ENCODE results near the gene KRTAP2-3. TPM values are rescaled to one million over a fixed set of nuclear protein-coding genes. Genes with fewer than 3 reads are reported as not detected.
"Not testable (repeated sequence)": the region's sequence is repeated elsewhere in the genome, so short reads cannot be mapped to it uniquely, and the experiment has no call there.

The KRTAP2-3 gene
- total RNA-seq, 1 donor from 2014 or later, result not detected

DNA sequence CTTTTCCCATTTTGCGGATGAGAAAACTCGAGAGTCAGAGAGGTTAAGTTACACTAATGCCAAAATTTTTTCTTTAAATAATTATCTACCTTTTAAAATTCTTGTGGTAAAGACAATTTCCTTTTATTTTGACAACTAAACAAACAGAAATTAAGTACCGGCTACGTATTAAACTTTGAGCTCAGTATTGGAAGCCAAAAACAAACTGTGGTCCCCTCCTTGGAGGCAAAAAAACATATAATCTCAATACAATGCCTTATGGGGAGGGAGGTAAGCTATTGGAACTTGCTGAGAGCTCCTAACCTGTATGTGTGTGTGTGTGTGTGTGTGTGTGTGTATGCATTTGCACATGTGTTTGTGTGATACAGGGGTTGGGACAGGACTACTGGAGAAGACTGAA, 3.5 kb upstream of the KRTAP2-3 start:
- DNase-seq (ENCODE audit: low spot score), result no peak
- Mint-ChIP-seq H3K4me1 (ENCODE audit: low read depth) (no peaks in the 10 kb centered on the region), H3K27me3 (ENCODE audit: low read depth) (peaks cover 34% of the 10 kb centered on the region), H3K36me3 (ENCODE audit: low read depth) (no peaks in the 10 kb centered on the region), H3K27ac (no peak overlapping the region), H3K9me3 (no peaks in the 10 kb centered on the region), H3K4me3 (ENCODE audit: low read depth) (no peak overlapping the region)
- intact Hi-C loops (cut with micrococcal nuclease), result no loop called here

- Mint-ChIP-seq H3K9me3 (peaks cover 5% of the 10 kb centered on the region), H3K27ac (no peak overlapping the region), H3K36me3 (ENCODE audit: low read depth) (no peaks in the 10 kb centered on the region), H3K27me3 (ENCODE audit: low read depth) (peaks cover 35% of the 10 kb centered on the region), H3K4me3 (ENCODE audit: low read depth) (no peak overlapping the region), H3K4me1 (ENCODE audit: low read depth) (no peaks in the 10 kb centered on the region)
- intact Hi-C loops (cut with micrococcal nuclease), result no loop called here
- no peak for DNase-seq (ENCODE audit: low spot score)
Observed at GRCh38 chr17:41061964-41062363, 2.0 kb upstream of the KRTAP2-3 start.

GRCh38 chr17:41059276-41060051, 450 bp downstream of the KRTAP2-3 start:
- H3K27me3 Mint-ChIP-seq (ENCODE audit: low read depth), result peaks cover 35% of the 10 kb centered on the region
- intact Hi-C loops (cut with micrococcal nuclease); H3K9me3 Mint-ChIP-seq; H3K4me3 Mint-ChIP-seq (ENCODE audit: low read depth); H3K27ac Mint-ChIP-seq; DNase-seq (ENCODE audit: low spot score); H3K4me1 Mint-ChIP-seq (ENCODE audit: low read depth); H3K36me3 Mint-ChIP-seq (ENCODE audit: low read depth): not testable (repeated sequence)

DNA sequence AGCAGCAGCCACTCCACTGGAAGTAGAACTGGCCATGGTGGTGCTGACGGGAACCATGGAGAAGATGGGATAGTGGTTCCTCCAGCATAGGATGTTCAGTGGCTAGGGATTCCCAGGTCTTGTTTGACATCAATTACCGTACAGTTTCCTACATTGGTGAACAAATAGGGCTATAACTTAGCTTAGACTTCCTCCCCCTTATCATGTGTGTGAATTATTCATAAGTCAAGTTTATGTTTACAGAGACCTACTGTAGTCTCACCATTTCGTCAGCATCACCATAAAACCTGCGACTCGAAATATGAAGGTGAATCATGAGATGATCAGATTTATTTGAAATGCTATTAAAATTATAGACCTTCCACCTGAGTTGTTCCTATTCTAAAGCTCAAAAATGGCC, 1.2 kb downstream of the KRTAP2-3 start:
- H3K36me3 Mint-ChIP-seq (ENCODE audit: low read depth), result no peaks in the 10 kb centered on the region
- H3K9me3 Mint-ChIP-seq, result peaks cover 5% of the 10 kb centered on the region
- no peak overlapping the region for H3K27ac Mint-ChIP-seq
- H3K4me3 Mint-ChIP-seq (ENCODE audit: low read depth), result no peak overlapping the region
- DNase-seq (ENCODE audit: low spot score), result no peak
- no peaks in the 10 kb centered on the region for H3K4me1 Mint-ChIP-seq (ENCODE audit: low read depth)
- peaks cover 34% of the 10 kb centered on the region for H3K27me3 Mint-ChIP-seq (ENCODE audit: low read depth)
- intact Hi-C loops (cut with micrococcal nuclease), result no loop called here

- intact Hi-C loops (cut with micrococcal nuclease), result no loop called here
- Mint-ChIP-seq H3K9me3 (peaks cover 5% of the 10 kb centered on the region), H3K27me3 (ENCODE audit: low read depth) (peaks cover 32% of the 10 kb centered on the region), H3K4me3 (ENCODE audit: low read depth) (no peak overlapping the region), H3K4me1 (ENCODE audit: low read depth) (no peaks in the 10 kb centered on the region), H3K27ac (no peak overlapping the region), H3K36me3 (ENCODE audit: low read depth) (no peaks in the 10 kb centered on the region)
- DNase-seq (ENCODE audit: low spot score), result no peak
Observed at GRCh38 chr17:41057547-41057946, 2.4 kb downstream of the KRTAP2-3 start.

GRCh38 chr17:41055130-41055529, 4.8 kb downstream of the KRTAP2-3 start, which contains the start of gene KRTAP2-2:
Gene KRTAP2-2 (minus strand): TSS chr17:41055230. CDS start chr17:41055211, 19 bp downstream.
- H3K27me3 Mint-ChIP-seq (ENCODE audit: low read depth), result peaks cover 22% of the 10 kb centered on the region
- intact Hi-C loops (cut with micrococcal nuclease); DNase-seq (ENCODE audit: low spot score); H3K9me3 Mint-ChIP-seq; H3K27ac Mint-ChIP-seq; H3K4me3 Mint-ChIP-seq (ENCODE audit: low read depth); H3K36me3 Mint-ChIP-seq (ENCODE audit: low read depth); H3K4me1 Mint-ChIP-seq (ENCODE audit: low read depth): not testable (repeated sequence)

DNA sequence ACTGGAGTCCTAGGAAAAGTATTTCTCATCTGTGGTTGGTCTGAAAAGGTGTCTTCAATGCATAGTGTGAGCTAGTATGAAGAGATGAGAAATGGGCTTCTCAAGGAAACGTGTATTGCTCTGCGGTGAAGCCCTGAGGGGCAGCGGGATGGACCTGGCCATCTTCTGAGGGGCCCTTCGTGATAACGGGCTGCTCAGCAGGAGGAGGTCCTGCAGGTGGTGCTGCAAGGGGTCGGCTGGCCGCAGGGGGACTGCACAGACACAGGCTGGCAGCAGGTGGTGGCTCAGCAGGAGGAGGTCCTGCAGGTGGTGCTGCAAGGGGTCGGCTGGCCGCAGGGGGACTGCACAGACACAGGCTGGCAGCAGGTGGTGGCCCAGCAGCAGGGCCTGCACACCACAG, 5.4 kb downstream of the KRTAP2-3 start:
- H3K4me1 Mint-ChIP-seq (ENCODE audit: low read depth); H3K9me3 Mint-ChIP-seq; H3K36me3 Mint-ChIP-seq (ENCODE audit: low read depth); DNase-seq (ENCODE audit: low spot score); H3K4me3 Mint-ChIP-seq (ENCODE audit: low read depth); intact Hi-C loops (cut with micrococcal nuclease); H3K27ac Mint-ChIP-seq: not testable (repeated sequence)
- peaks cover 23% of the 10 kb centered on the region for H3K27me3 Mint-ChIP-seq (ENCODE audit: low read depth)

DNA sequence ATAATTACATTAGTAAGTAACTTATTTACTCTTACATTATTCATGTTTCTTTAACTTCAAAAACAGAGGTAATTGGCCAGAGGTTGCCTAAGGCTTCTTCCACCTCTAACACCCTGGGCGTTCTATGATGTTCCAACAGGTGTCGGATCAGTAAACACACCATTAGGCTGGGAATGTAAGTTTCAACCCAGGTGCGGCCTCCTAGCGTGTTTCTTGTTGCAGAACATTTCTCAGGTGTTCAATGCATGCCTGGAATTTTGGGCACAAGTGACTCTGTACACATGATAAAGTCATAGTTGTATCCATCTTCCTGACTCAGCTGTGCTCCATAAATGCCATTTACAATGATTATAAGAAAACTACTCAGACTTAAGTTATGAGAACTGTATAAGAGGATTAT, 5.9 kb downstream of the KRTAP2-3 start:
- Mint-ChIP-seq H3K9me3 (peaks cover 5% of the 10 kb centered on the region), H3K27ac (no peak overlapping the region), H3K4me3 (ENCODE audit: low read depth) (no peak overlapping the region), H3K27me3 (ENCODE audit: low read depth) (peaks cover 19% of the 10 kb centered on the region), H3K36me3 (ENCODE audit: low read depth) (no peaks in the 10 kb centered on the region), H3K4me1 (ENCODE audit: low read depth) (no peaks in the 10 kb centered on the region)
- intact Hi-C loops (cut with micrococcal nuclease), result no loop called here
- DNase-seq (ENCODE audit: low spot score), result no peak

GRCh38 chr17:41052566-41052965, 7.3 kb downstream of the KRTAP2-3 start:
- Mint-ChIP-seq H3K27me3 (ENCODE audit: low read depth) (peaks cover 13% of the 10 kb centered on the region), H3K27ac (no peak overlapping the region), H3K9me3 (peaks cover 3% of the 10 kb centered on the region), H3K36me3 (ENCODE audit: low read depth) (no peaks in the 10 kb centered on the region), H3K4me1 (ENCODE audit: low read depth) (no peaks in the 10 kb centered on the region), H3K4me3 (ENCODE audit: low read depth) (no peak overlapping the region)
- no peak for DNase-seq (ENCODE audit: low spot score)
- intact Hi-C loops (cut with micrococcal nuclease), result no loop called here

DNA sequence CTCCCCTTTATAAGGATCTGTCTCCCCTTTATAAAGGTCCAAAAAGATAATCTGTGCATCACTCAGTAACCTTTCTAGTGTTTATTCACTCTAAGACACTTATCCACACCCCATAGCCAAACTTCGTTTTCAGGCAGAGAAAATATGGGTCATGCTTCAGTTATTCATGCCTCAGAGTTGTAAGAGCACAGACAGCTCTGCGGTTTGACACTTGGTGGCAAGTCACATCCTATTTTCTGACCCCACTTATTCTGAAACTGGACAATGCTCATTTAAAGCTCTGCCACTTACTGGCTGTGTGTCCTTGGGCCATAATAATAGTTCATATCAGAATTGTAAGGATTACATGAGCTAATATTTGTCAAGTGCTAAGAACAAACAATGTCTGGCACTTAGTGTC, 10.8 kb downstream of the KRTAP2-3 start:
- H3K27me3 Mint-ChIP-seq (ENCODE audit: low read depth), result peaks cover 11% of the 10 kb centered on the region
- intact Hi-C loops (cut with micrococcal nuclease), result no loop called here

GRCh38 chr17:41048441-41048840, 11.5 kb downstream of the KRTAP2-3 start:
- H3K4me1 Mint-ChIP-seq (ENCODE audit: low read depth), result no peaks in the 10 kb centered on the region
- intact Hi-C loops (cut with micrococcal nuclease), result no loop called here
- no peaks in the 10 kb centered on the region for H3K36me3 Mint-ChIP-seq (ENCODE audit: low read depth)

More for the DNA sequence above, 10.8 kb downstream of the KRTAP2-3 start:
- Mint-ChIP-seq H3K4me3 (ENCODE audit: low read depth) (no peak overlapping the region), H3K4me1 (ENCODE audit: low read depth) (no peaks in the 10 kb centered on the region), H3K9me3 (no peaks in the 10 kb centered on the region), H3K36me3 (ENCODE audit: low read depth) (no peaks in the 10 kb centered on the region), H3K27ac (no peak overlapping the region)
- DNase-seq (ENCODE audit: low spot score), result no peak

DNA sequence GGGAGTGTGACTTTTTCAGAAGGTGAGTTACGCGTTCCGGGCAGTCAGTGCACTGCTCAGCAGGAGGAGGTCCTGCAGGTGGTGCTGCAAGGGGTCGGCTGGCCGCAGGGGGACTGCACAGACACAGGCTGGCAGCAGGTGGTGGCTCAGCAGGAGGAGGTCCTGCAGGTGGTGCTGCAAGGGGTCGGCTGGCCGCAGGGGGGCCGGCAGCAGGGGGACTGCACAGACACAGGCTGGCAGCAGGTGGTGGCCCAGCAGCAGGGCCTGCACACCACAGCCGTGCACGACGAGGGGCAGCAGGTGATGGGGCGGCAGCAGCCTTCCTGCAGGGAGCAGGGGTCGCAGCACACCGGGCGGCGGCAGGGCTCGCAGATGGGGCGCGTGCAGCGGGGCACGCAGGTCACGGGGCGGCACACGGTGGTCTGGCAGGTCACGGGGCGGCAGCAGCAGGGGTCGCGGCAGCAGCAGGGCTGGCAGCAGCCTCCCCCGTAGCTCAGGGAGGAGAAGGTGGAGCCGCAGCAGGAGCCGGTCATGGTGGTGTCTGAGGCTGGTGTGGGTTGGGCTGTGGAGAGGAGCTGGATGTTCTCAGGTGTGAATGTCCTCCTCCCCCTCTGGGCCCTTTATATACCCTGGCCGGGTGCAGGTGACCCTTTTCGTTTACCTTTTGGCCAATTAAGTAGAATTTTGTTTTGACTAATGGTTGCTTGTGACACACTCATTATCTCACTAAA, 13.0 kb downstream of the KRTAP2-3 start, which contains the start of gene KRTAP2-1:
Gene KRTAP2-1 (minus strand): TSS at position 582 of the 731 bp plus-strand sequence. CDS start 49 bp downstream, at position 533.
- H3K4me3 Mint-ChIP-seq (ENCODE audit: low read depth); H3K9me3 Mint-ChIP-seq; DNase-seq (ENCODE audit: low spot score); H3K36me3 Mint-ChIP-seq (ENCODE audit: low read depth); H3K27me3 Mint-ChIP-seq (ENCODE audit: low read depth); H3K4me1 Mint-ChIP-seq (ENCODE audit: low read depth); intact Hi-C loops (cut with micrococcal nuclease); H3K27ac Mint-ChIP-seq: not testable (repeated sequence)

More at GRCh38 chr17:41048441-41048840, 11.5 kb downstream of the KRTAP2-3 start:
- Mint-ChIP-seq H3K9me3 (no peaks in the 10 kb centered on the region), H3K27me3 (ENCODE audit: low read depth) (peaks cover 8% of the 10 kb centered on the region), H3K4me3 (ENCODE audit: low read depth) (no peak overlapping the region), H3K27ac (no peak overlapping the region)
- no peak for DNase-seq (ENCODE audit: low spot score)

DNA sequence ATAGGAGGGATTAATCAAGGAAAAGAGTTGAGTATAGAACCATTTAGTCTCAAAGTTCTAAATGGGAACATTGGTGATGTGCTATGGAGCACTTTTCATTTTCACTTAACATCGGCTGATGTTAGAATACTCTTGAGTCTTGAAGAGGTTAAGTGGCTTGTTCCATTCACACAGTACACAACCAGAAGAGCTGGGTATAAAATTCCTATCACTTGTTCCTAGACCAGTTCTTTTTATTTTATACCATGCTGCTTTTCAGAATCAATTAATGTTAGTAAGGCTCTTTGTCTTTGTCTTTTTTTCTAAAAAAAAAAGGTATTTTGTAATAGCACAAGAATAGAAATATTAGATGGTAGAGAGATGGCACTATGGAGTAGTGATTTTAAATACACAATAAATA, 17.0 kb downstream of the KRTAP2-3 start:
- peaks cover 4% of the 10 kb centered on the region for H3K27me3 Mint-ChIP-seq (ENCODE audit: low read depth)
- H3K4me1 Mint-ChIP-seq (ENCODE audit: low read depth), result no peaks in the 10 kb centered on the region
- intact Hi-C loops (cut with micrococcal nuclease), result no loop called here
- DNase-seq (ENCODE audit: low spot score), result no peak
- H3K4me3 Mint-ChIP-seq (ENCODE audit: low read depth), result no peak overlapping the region
- no peak overlapping the region for H3K27ac Mint-ChIP-seq
- H3K9me3 Mint-ChIP-seq, result no peaks in the 10 kb centered on the region
- H3K36me3 Mint-ChIP-seq (ENCODE audit: low read depth), result no peaks in the 10 kb centered on the region

Measured in activated T-helper 2 cell treated with anti-CD3 and anti-CD28 coated beads, Interferon-gamma antibody, Interleukin-2, Interleukin-4, amounts not matched to agents 10 μg/mL and 5 μg/mL and 100 μg/mL, durations not matched to agents 14 hours and 24 hours and 36 hours (primary cell).